GM12878 (cell line): ENCODE data around the gene C19orf67. TPM values are rescaled to one million over a fixed set of nuclear protein-coding genes. Genes with fewer than 3 reads are reported as not detected.

Experiments
- BCL3 ChIP-seq: IDR thresholded peaks from 2 replicates; pipeline ENCODE4 v1.6.1; 2011; ENCODE audit warnings: borderline replicate concordance, low read depth, mild to moderate bottlenecking, moderate library complexity, low read length; ENCODE audit not compliant: insufficient read depth, poor library complexity, severe bottlenecking
- CEBPB ChIP-seq, 2 experiments: fragments of 150-350 bp in 1 of 2; IDR thresholded peaks; 2 replicates each; pipeline ENCODE4 v1.6.1; 2012 to 2014; ENCODE audit warnings: low read depth in 2 of 2, low read length in 2 of 2, borderline replicate concordance in 1 of 2, inconsistent platforms in 1 of 2
- CUX1 ChIP-seq: IDR thresholded peaks from 2 replicates; pipeline ENCODE4 v1.6.1; 2012; ENCODE audit warnings: improper control_type of control experiment, low read depth, low read length; ENCODE audit not compliant: insufficient replicate concordance
- EED ChIP-seq: sonication (generic); IDR thresholded peaks from 2 replicates; pipeline ENCODE4 v1.6.1; 2016; ENCODE audit warnings: antibody characterized with exemption, low read depth
- EP300 ChIP-seq, 2 experiments: fragments of 150-350 bp in 1 of 2; IDR thresholded peaks; 2 replicates each; pipeline ENCODE4 v1.6.1; 2011 to 2012; ENCODE audit warnings: low read depth in 2 of 2, low read length in 2 of 2, borderline replicate concordance in 1 of 2, improper control_type of control experiment in 1 of 2, inconsistent platforms in 1 of 2; ENCODE audit not compliant: control insufficient read depth in 1 of 2
- FOS ChIP-seq: IDR thresholded peaks from 3 replicates; pipeline ENCODE4 v1.6.1; 2011; ENCODE audit warnings: borderline replicate concordance; ENCODE audit not compliant: insufficient read length; ENCODE audit errors: extremely low read depth
- JUND ChIP-seq: IDR thresholded peaks from 2 replicates; pipeline ENCODE4 v1.6.1; 2012; ENCODE audit warnings: low read depth, mild to moderate bottlenecking, low read length, improper control_type of control experiment, moderate library complexity
- LARP7 ChIP-seq: fragments of 450-650 bp; IDR thresholded peaks from 2 replicates; pipeline ENCODE4 v1.6.1; 2017; ENCODE audit warnings: mild to moderate bottlenecking
- NKRF ChIP-seq: fragments of 450-650 bp; conservative IDR thresholded peaks from 2 replicates; pipeline ENCODE4 v1.6.1; 2017; ENCODE audit warnings: mild to moderate bottlenecking, moderate library complexity
- NR2C2 ChIP-seq: IDR thresholded peaks from 2 replicates; pipeline ENCODE4 v1.6.1; 2011; ENCODE audit warnings: borderline replicate concordance, low read depth; ENCODE audit not compliant: control insufficient read depth, insufficient read length
- NR2F1 ChIP-seq: fragments of 450-650 bp; conservative IDR thresholded peaks from 2 replicates; pipeline ENCODE4 v1.6.1; 2017; ENCODE audit warnings: mild to moderate bottlenecking
- RB1 ChIP-seq: fragments of 450-650 bp; formaldehyde crosslinking; IDR thresholded peaks from 2 replicates; pipeline ENCODE4 v1.6.1; 2017; ENCODE audit warnings: mild to moderate bottlenecking, borderline replicate concordance
- RBBP5 ChIP-seq: fragments of 200-600 bp; sonication (generic); conservative IDR thresholded peaks from 2 replicates; pipeline ENCODE4 v1.6.1; 2016
- RELB ChIP-seq: fragments of 450-650 bp; IDR thresholded peaks from 2 replicates; pipeline ENCODE4 v1.6.1; 2017; ENCODE audit warnings: low read depth, mild to moderate bottlenecking, moderate library complexity
- TCF7 ChIP-seq: IDR thresholded peaks from 2 replicates; pipeline ENCODE4 v1.6.1; 2014; ENCODE audit warnings: antibody characterized with exemption, borderline replicate concordance
- YY1 ChIP-seq: IDR thresholded peaks from 2 replicates; pipeline ENCODE4 v1.6.1; 2011; ENCODE audit warnings: low read depth, mild to moderate bottlenecking, low read length
- ZNF207 ChIP-seq: fragments of 450-650 bp; IDR thresholded peaks from 2 replicates; pipeline ENCODE4 v1.6.1; 2014; ENCODE audit warnings: antibody characterized with exemption, mild to moderate bottlenecking, borderline replicate concordance
- ZNF217 ChIP-seq: fragments of 450-650 bp; IDR thresholded peaks from 2 replicates; pipeline ENCODE4 v1.6.1; 2017; ENCODE audit warnings: antibody characterized with exemption, mild to moderate bottlenecking
- polyA plus RNA-seq, 11 experiments: library from polyadenylated mRNA; depleted of rRNA in 4 of 11; unstranded in 6 of 11; stranded (reverse) in 5 of 11; fragments of >200 nt; fragmentation: Nextera tagmentation in 4 of 11; fragmentation: Illumina TruSeq in 1 of 11; extraction: Ambion mirVana in 4 of 11; extraction: Trizol in 1 of 11; gene quantifications; 1 replicate in 1 of 11; 2 replicates in 10 of 11; pipeline versions ENCODE4 v1.2.1 to v1.2.3, GENCODE V29; 2011 to 2016; ENCODE audit warnings: inconsistent platforms in 2 of 11, missing spikeins in 2 of 11, low read depth in 1 of 11
- total RNA-seq, 4 experiments: library from RNA; depleted of rRNA in 3 of 4; stranded (reverse); fragments of >200 nt in 3 of 4; fragmentation: Illumina TruSeq in 1 of 4; extraction: Trizol in 1 of 4; gene quantifications; 2 replicates each; pipeline versions ENCODE4 v1.2.1 to v1.2.3, GENCODE V29; 2013 to 2021

Gene C19orf67
- total and polyA plus RNA-seq, 10 of the 15 experiments (the other 5 are each of a cell fraction or from before 2014, with no cell fraction given), result 0.14 TPM; not detected in 9

GRCh38 chr19:14118165-14119051, 32.8 kb upstream of the C19orf67 start (continued):
- peak; percentile 12; the same call in 1 of the 2 replicates for TF ChIP-seq YY1
- TF ChIP-seq JUND, result no peak
- no peak for TF ChIP-seq EP300 (IDR thresholded peaks at IDR 0.05; ENCODE audit: borderline replicate concordance in 1 of 2, control insufficient read depth in 1 of 2, low read depth in 2 of 2, low read length in 2 of 2)
- TF ChIP-seq FOS, result no peak
- no peak for TF ChIP-seq RB1
- peak in 1 of 2 experiments; percentile 44; a peak in 1 of 4 replicates for TF ChIP-seq CEBPB (IDR thresholded peaks at IDR 0.05; ENCODE audit: borderline replicate concordance in 1 of 2, low read depth in 2 of 2, low read length in 2 of 2)
- TF ChIP-seq LARP7, result peak; percentile 75; the same call in 1 of the 2 replicates
- TF ChIP-seq EED, result 0 out of 2 replicates have a peak, but pooled peaks have one; percentile 38
- TF ChIP-seq NR2F1, result peak; percentile 99
- TF ChIP-seq ZNF207, result 0 out of 2 replicates have a peak, but pooled peaks have one; percentile 38
- peak; percentile 61 for TF ChIP-seq NR2C2
- TF ChIP-seq ZNF217, result peak; percentile 28; the same call in 1 of the 2 replicates
- no peak for TF ChIP-seq RBBP5
- peak; percentile 65; the same call in 1 of the 2 replicates for TF ChIP-seq NKRF
- no peak for TF ChIP-seq TCF7
- no peak for TF ChIP-seq CUX1
- no peak for TF ChIP-seq BCL3
- TF ChIP-seq RELB, result peak; percentile 61; the same call in 1 of the 2 replicates
